Heart left ventricle (tissue), 16 donors: ENCODE data around the gene CTTN. TPM values are rescaled to one million over a fixed set of nuclear protein-coding genes. Genes with fewer than 3 reads are reported as not detected.

Experiments
- ATAC-seq, 4 donors: fragments of 200-7000 bp; cut with Tn5 transposase; one replicate each; pipeline ENCODE4 v1.9.1; 2020 to 2022; ENCODE audit warnings: moderate library complexity in 4 of 4, mild to moderate bottlenecking in 3 of 4, moderate number of reproducible peaks in 1 of 4
- DNase-seq, 5 donors: peaks; one replicate each; pipeline ENCODE4 v3.0.0-alpha.2; 2020
- H3K27ac ChIP-seq, 12 donors: fragments of 200-600 bp; sonication (generic) in 4 of 12; one replicate each; pipeline versions ENCODE4 v1.5.0 to v1.8.0; 2016 to 2022; ENCODE audit warnings: mild to moderate bottlenecking in 2 of 12
- H3K27me3 ChIP-seq, 9 donors: fragments of 200-600 bp; sonication (generic) in 2 of 9; one replicate each; pipeline versions ENCODE4 v1.5.1 to v1.8.0; 2016 to 2022; ENCODE audit warnings: mild to moderate bottlenecking in 3 of 9
- H3K36me3 ChIP-seq, 9 donors: fragments of 200-600 bp; sonication (generic) in 2 of 9; one replicate each; pipeline versions ENCODE4 v1.5.0 to v1.8.0; 2018 to 2022; ENCODE audit warnings: mild to moderate bottlenecking in 2 of 9
- H3K4me1 ChIP-seq, 12 donors: fragments of 200-600 bp; sonication (generic) in 4 of 12; one replicate each; pipeline versions ENCODE4 v1.5.0 to v1.8.0; 2016 to 2022; ENCODE audit warnings: mild to moderate bottlenecking in 3 of 12
- H3K4me3 ChIP-seq, 12 donors: fragments of 200-600 bp; sonication (generic) in 4 of 12; one replicate each; pipeline versions ENCODE4 v1.5.0 to v1.8.0; 2017 to 2022; ENCODE audit warnings: mild to moderate bottlenecking in 9 of 12, moderate library complexity in 4 of 12
- H3K9me3 ChIP-seq, 12 donors: fragments of 200-600 bp; sonication (generic) in 4 of 12; one replicate each; pipeline versions ENCODE4 v1.5.0 to v1.8.0; 2016 to 2022; ENCODE audit warnings: mild to moderate bottlenecking in 1 of 12
- POLR2A ChIP-seq, 2 donors: fragments of 450-650 bp; IDR thresholded peaks; one replicate each; pipeline ENCODE4 v1.6.1; 2017; ENCODE audit warnings: antibody characterized with exemption in 2 of 2, mild to moderate bottlenecking in 2 of 2, moderate library complexity in 2 of 2
- WGBS, 4 donors: extraction: QIAGEN DNeasy Blood & Tissue Kit in 2 of 4; methylation state at CpG; one replicate each; pipeline versions ENCODE4 v1.1.5 to v1.1.7; 2013 to 2018; 5-methylcytosine and 5-hydroxymethylcytosine counted together
- intact Hi-C, 10 donors: fragments of 100-400 bp; cut with DNase I; formaldehyde crosslinking; loops; one replicate each; pipeline versions ENCODE4 v1.11.1 to v1.14.2; 2022
- long read RNA-seq, 3 donors: library from polyadenylated mRNA; unstranded; transcript quantifications; one replicate each; pipeline ENCODE4 v2.0.0, GENCODE V29; 2020 to 2021
- polyA plus RNA-seq, 2 donors: library from polyadenylated mRNA; stranded (reverse); fragments of 200-250 nt; gene quantifications; one replicate each; pipeline ENCODE4 v1.2.3, GENCODE V29; 2013
- total RNA-seq, 9 donors: library from RNA; depleted of rRNA in 2 of 9; stranded (reverse); fragments of >200 nt in 2 of 9; fragmentation: NEBNext Ultra II Directional in 3 of 9; extraction: Animal tissue kit (Norgen Biotek cat#: 25700) in 3 of 9; gene quantifications; one replicate each; pipeline versions ENCODE4 v1.1.0 to v1.2.4, GENCODE V29; 2016 to 2023
- TF ChIP-seq, protein P1 (sequence below), 12 donors: fragments of 200-600 bp; sonication (generic) in 4 of 12; IDR thresholded peaks; one replicate each; pipeline versions ENCODE4 v1.5.0 to v1.8.0; 2018 to 2022; ENCODE audit warnings: antibody characterized with exemption in 12 of 12, mild to moderate bottlenecking in 5 of 12
- donor health status: ischemic (EF 13 %, LVEDD 7.1; RV severe dilation, severe dysfunction).
- donor health status: healthy with polysubstance abuse.
- donor health status: DM: no; HTN: yes; CAD: no.
- donor health status: DM: no; HTN: no; CAD: no.
- donor health status: ischemic (EF 25% LVEDD 6.9; RV normal size, moderate dysfunction).
- donor health status: ischemic (EF 25% LVEDD 5.7; RV mildly dilated, moderate dysfunction).
- donor health status: healthy.
- donor health status: DM: yes; HTN: yes; CAD: no.
- donor health status: ischemic (EF 35%, LVEDD 5.7; RV mildly dilated, moderate dysfunction).
- donor health status: nonischemic (EF 11% LVEDD 7.7; RV severe dilation, severe dysfunction).
- donor health status: DM: yes; HTN: yes; CAD: no.
- donor health status: PGD.
- donor health status: ischemic (EF 29% LVEDD 5.4; RV normal size, mild dysfunction).
- donor health status: nonischemic (EF 23%, LVEDD 6.1; RV moderate dilation, normal function).

CTTN gene
- total RNA-seq (100 to 1,000 TPM; 109 to 186 (median 143) TPM), polyA plus RNA-seq (100 to 1,000 TPM in 1 of 2 donors, 10 to 100 TPM in 1; 77.3 to 100 TPM)
- long read RNA-seq, donor 1, transcript CTTN-201 (18 exons, 3,272 nt): minor isoform, 9 of 54 reads
- long read RNA-seq, donor 1, transcript CTTN-202 (17 exons, 3,272 nt): major isoform, 15 of 54 reads
- long read RNA-seq, donor 1, partial matches to known transcripts: 12 of 54 reads
- long read RNA-seq, donor 1, other reads (novel, unspliced or antisense): 16 of 54 reads
- long read RNA-seq, donor 2, transcript CTTN-202 (17 exons, 3,272 nt): major isoform, 155 of 372 reads
- long read RNA-seq, donor 2, transcript CTTN-206 (4 exons, 1,087 nt): minor isoform, 9 of 372 reads
- long read RNA-seq, donor 2, transcript CTTN-201 (18 exons, 3,272 nt): minor isoform, 61 of 372 reads
- long read RNA-seq, donor 2, partial matches to known transcripts: 35 of 372 reads
- long read RNA-seq, donor 2, other reads (novel, unspliced or antisense): 109 of 372 reads
- long read RNA-seq, donor 3, transcript CTTN-202 (17 exons, 3,272 nt): major isoform, 40 of 120 reads
- long read RNA-seq, donor 3, transcript CTTN-201 (18 exons, 3,272 nt): minor isoform, 15 of 120 reads
- long read RNA-seq, donor 3, partial matches to known transcripts: 19 of 120 reads
- long read RNA-seq, donor 3, other reads (novel, unspliced or antisense): 42 of 120 reads

DNA sequence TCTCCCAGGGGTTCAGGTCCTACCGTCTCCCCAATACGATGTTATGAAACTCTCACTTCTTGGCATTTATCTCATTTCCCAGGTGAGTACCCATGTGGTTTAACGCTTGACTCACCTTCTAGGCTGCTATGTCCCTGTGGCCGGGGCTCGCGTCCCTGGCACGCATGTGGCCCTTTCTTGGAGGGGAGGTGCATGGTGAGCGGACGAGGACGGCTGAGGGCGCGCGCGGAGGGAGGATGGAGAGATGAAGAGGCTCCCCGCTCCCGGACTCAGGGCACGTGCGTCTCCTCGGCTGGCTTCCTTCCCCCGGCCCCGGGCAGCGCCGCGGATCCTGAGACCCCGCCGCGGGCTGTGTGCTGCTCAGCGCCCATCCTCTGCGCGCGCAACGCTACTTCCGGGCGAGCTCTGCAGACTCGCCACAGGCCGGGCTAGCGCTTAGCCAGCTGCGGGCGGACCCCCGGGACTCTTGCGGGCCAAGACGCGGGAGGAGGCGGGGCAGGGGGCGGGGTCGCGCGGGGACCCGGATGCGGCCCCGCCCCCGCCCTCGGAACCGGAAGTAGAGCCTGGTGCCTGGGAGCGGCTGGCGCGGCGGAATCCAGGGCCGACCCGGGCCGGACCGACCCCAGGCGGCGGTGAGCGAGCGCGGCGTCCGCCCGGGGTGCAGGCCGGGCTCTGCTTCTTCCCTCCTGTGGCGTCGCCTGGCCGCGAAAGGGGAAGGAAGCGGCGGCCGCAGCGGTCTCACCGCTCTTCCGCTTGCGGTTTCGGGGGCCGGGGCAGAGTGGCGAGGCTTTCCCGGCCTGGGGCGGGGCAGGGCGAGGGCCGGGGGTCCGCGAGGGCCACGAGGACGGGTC is at the start of gene CTTN:
Gene CTTN (plus strand): TSS at position 547 of the 851 bp plus-strand sequence. CDS start 8,769 bp downstream, outside the sequence.
- TF ChIP-seq, protein P1, sequence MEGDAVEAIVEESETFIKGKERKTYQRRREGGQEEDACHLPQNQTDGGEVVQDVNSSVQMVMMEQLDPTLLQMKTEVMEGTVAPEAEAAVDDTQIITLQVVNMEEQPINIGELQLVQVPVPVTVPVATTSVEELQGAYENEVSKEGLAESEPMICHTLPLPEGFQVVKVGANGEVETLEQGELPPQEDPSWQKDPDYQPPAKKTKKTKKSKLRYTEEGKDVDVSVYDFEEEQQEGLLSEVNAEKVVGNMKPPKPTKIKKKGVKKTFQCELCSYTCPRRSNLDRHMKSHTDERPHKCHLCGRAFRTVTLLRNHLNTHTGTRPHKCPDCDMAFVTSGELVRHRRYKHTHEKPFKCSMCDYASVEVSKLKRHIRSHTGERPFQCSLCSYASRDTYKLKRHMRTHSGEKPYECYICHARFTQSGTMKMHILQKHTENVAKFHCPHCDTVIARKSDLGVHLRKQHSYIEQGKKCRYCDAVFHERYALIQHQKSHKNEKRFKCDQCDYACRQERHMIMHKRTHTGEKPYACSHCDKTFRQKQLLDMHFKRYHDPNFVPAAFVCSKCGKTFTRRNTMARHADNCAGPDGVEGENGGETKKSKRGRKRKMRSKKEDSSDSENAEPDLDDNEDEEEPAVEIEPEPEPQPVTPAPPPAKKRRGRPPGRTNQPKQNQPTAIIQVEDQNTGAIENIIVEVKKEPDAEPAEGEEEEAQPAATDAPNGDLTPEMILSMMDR (IDR thresholded peaks at IDR 0.05): peak in 1 of 12 donors; percentile 10
- peak in 1 of 2 donors; percentile 82 for TF ChIP-seq POLR2A (IDR thresholded peaks at IDR 0.05)
- DNase-seq: peak; percentile 84 to 92 (median 88)
- Histone ChIP-seq H3K4me1 (peaks cover 3 to 51% (median 30%) of the 10 kb centered on the region in 12 donors), H3K9me3 (no peaks in the 10 kb centered on the region), H3K27ac (peak within 1 kb of the TSS; percentile 64 to 93 (median 87)), H3K27me3 (peaks cover 0 to 45% (median 0%) of the 10 kb centered on the region in 9 donors), H3K36me3 (peaks cover 0 to 2% (median 0%) of the 10 kb centered on the region in 9 donors), H3K4me3 (peak within 1 kb of the TSS; percentile 63 to 98 (median 86))
- WGBS, 4 donors: 0 to 2% (median 1%) methylated on average over 25 to 93 of the region's 93 CpGs
- intact Hi-C loops: loop anchor here in 4 of 10 donors (2.0 to 10.0 kb wide), 3 partner anchors 123 to 127 kb away; partner anchors contain the start of gene PPFIA1 (in 4 of the 4)
- peak; percentile 37 to 86 (median 82) for ATAC-seq

DNA sequence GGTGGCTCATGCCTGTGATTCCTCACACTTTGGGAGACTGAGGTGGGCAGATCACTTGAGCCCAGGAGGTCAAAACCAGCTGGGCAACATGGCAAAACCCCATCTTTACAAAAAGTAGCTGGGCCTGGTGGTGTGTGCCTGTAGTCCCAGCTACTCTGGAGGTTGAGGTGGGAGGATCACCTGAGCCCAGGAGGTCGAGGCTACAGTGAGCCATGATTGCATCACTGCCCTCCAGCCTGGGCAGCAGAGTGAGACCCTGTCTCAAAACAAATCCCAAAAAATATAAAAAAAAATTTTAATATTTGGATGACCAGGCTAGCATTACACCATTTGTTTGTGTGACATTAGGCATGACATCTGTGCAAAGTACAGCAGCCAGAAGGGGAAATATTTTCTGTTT is 49.7 kb upstream of the CTTN start:
- peaks cover 6 to 90% (median 81%) of the 10 kb centered on the region in 9 donors for H3K36me3 ChIP-seq
- H3K27me3 ChIP-seq: no peaks in the 10 kb centered on the region
- WGBS, 4 donors: 73 to 100% (median 91%) methylated on average over 1 of the region's 1 CpG
- no peaks in the 10 kb centered on the region for H3K9me3 ChIP-seq
- H3K4me3 ChIP-seq: no peak overlapping the region
- TF ChIP-seq, protein P1 (IDR thresholded peaks at IDR 0.05): no peak
- no peak for TF ChIP-seq POLR2A (IDR thresholded peaks at IDR 0.05)
- intact Hi-C loops: no loop called here
- H3K27ac ChIP-seq: no peak overlapping the region
- ATAC-seq (no peak), DNase-seq (no peak)
- H3K4me1 ChIP-seq: no peaks in the 10 kb centered on the region

DNA sequence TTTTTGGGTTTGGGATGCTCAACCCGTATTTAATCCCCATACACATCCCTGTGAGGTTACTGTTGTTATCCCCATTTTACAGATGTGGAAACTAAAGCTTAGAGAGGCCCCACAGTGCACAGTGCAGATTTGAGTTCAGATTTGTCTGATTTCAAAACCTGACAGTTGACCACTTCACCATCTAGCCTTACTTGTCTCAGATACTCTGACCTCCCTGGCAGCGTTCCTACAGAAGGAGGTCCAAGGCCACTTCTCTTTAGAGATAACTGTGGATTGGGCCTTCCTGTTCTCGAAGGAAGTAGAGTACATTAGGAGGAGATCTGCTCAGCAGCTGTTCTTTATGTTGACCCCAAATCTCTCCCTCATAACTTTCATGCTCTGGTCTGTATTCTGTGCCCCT is 46.7 kb upstream of the CTTN start:
- no peak overlapping the region for H3K4me3 ChIP-seq
- WGBS, 4 donors: 55 to 66% (median 60%) methylated on average over 3 of the region's 3 CpGs
- H3K27me3 ChIP-seq: no peaks in the 10 kb centered on the region
- no peak for DNase-seq
- TF ChIP-seq, protein P1 (IDR thresholded peaks at IDR 0.05): no peak
- no peak for TF ChIP-seq POLR2A (IDR thresholded peaks at IDR 0.05)
- H3K4me1 ChIP-seq: no peaks in the 10 kb centered on the region
- intact Hi-C loops: no loop called here
- no peak for ATAC-seq
- peaks cover 2 to 93% (median 84%) of the 10 kb centered on the region in 9 donors for H3K36me3 ChIP-seq
- H3K27ac ChIP-seq: no peak overlapping the region
- no peaks in the 10 kb centered on the region for H3K9me3 ChIP-seq
